Breast epithelium (tissue), 3 donors: ENCODE data around the gene TCN1.

Experiments
- POLR2A ChIP-seq: fragments of 450-650 bp; IDR thresholded peaks from one replicate; pipeline ENCODE4 v1.6.1; 2016; ENCODE audit warnings: antibody characterized with exemption, mild to moderate bottlenecking, moderate library complexity
- TF ChIP-seq, protein P1 (sequence below), 3 donors: fragments of 450-650 bp; IDR thresholded peaks; one replicate each; pipeline ENCODE4 v1.5.1; 2016 to 2017; ENCODE audit warnings: antibody characterized with exemption in 3 of 3, mild to moderate bottlenecking in 3 of 3, moderate library complexity in 3 of 3

GRCh38 chr11:59815754-59816153 is 50.5 kb downstream of the TCN1 start:
- TF ChIP-seq, protein P1, sequence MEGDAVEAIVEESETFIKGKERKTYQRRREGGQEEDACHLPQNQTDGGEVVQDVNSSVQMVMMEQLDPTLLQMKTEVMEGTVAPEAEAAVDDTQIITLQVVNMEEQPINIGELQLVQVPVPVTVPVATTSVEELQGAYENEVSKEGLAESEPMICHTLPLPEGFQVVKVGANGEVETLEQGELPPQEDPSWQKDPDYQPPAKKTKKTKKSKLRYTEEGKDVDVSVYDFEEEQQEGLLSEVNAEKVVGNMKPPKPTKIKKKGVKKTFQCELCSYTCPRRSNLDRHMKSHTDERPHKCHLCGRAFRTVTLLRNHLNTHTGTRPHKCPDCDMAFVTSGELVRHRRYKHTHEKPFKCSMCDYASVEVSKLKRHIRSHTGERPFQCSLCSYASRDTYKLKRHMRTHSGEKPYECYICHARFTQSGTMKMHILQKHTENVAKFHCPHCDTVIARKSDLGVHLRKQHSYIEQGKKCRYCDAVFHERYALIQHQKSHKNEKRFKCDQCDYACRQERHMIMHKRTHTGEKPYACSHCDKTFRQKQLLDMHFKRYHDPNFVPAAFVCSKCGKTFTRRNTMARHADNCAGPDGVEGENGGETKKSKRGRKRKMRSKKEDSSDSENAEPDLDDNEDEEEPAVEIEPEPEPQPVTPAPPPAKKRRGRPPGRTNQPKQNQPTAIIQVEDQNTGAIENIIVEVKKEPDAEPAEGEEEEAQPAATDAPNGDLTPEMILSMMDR (IDR thresholded peaks at IDR 0.05), result no peak
- no peak for TF ChIP-seq POLR2A
